Tibial nerve (tissue), 4 donors: ENCODE data around the gene ATXN7L1.

Experiments used
- EP300 ChIP-seq, 2 donors: sonication (generic); formaldehyde crosslinking; IDR thresholded peaks; one replicate each; pipeline ENCODE4 v1.6.1; 2017; ENCODE audit warnings: antibody characterized with exemption in 2 of 2, mild to moderate bottlenecking in 1 of 2
- TF ChIP-seq, protein P1 (sequence below), 5 experiments: fragments of 200-600 bp in 3 of 5; fragments of 450-650 bp in 2 of 5; sonication (generic) in 3 of 5; IDR thresholded peaks; one replicate each; pipeline ENCODE4 v1.5.1; 2016 to 2019; ENCODE audit warnings: antibody characterized with exemption in 5 of 5, mild to moderate bottlenecking in 3 of 5, moderate library complexity in 2 of 5

DNA sequence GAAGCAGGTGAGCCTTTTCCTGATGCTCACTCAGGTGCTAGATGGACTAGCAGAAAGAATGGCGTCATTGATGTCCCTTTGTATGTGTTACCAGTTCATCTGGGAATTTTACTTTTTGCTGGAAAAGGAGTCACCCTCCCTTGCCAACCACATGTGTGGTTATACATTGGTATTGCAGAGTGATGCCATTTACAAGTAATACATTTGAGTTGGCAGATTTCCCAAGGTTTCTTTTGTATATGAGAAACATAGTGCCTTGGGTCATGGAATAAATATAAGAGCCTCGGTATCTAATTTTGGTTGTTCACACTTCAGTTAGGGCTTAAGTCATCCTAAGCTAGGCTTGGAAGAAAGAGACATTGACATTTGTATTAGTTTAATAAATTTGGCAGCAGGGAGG lies 10.4 kb upstream of the ATXN7L1 start:
- TF ChIP-seq, protein P1, sequence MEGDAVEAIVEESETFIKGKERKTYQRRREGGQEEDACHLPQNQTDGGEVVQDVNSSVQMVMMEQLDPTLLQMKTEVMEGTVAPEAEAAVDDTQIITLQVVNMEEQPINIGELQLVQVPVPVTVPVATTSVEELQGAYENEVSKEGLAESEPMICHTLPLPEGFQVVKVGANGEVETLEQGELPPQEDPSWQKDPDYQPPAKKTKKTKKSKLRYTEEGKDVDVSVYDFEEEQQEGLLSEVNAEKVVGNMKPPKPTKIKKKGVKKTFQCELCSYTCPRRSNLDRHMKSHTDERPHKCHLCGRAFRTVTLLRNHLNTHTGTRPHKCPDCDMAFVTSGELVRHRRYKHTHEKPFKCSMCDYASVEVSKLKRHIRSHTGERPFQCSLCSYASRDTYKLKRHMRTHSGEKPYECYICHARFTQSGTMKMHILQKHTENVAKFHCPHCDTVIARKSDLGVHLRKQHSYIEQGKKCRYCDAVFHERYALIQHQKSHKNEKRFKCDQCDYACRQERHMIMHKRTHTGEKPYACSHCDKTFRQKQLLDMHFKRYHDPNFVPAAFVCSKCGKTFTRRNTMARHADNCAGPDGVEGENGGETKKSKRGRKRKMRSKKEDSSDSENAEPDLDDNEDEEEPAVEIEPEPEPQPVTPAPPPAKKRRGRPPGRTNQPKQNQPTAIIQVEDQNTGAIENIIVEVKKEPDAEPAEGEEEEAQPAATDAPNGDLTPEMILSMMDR (IDR thresholded peaks at IDR 0.05): no peak
- TF ChIP-seq EP300 (IDR thresholded peaks at IDR 0.05): no peak
